WI38 (cell line): ENCODE results near the gene RYR3.

Source experiments
- H3K4me3 ChIP-seq: 2 replicates; pipeline ENCODE4 v1.5.1; 2011; ENCODE audit warnings: low read depth, mild to moderate bottlenecking, control low read depth, low read length
- TF ChIP-seq, protein P1 (sequence below): IDR thresholded peaks from 2 replicates; pipeline ENCODE4 v1.5.1; 2012; ENCODE audit warnings: low read depth, mild to moderate bottlenecking, control low read depth, low read length

RYR3 gene

DNA sequence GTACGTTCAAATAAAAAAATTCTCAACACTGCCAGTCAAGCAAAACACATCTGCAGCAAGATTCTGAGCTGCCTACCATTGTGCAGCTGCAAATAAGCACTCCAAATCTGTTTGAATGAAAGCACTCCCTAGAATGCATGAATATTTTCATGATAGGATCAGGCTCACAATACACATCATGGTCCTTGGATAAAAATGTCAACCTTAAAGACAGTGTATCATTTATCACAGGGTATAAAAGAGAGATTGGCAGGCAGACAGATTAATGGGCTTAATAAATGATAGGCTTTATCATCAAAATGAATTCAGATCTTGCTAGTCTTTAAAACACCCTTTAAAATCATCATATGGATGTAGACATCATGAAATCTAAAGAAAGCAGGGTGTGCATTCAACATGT lies 9.2 kb downstream of the RYR3 start:
- TF ChIP-seq, protein P1, sequence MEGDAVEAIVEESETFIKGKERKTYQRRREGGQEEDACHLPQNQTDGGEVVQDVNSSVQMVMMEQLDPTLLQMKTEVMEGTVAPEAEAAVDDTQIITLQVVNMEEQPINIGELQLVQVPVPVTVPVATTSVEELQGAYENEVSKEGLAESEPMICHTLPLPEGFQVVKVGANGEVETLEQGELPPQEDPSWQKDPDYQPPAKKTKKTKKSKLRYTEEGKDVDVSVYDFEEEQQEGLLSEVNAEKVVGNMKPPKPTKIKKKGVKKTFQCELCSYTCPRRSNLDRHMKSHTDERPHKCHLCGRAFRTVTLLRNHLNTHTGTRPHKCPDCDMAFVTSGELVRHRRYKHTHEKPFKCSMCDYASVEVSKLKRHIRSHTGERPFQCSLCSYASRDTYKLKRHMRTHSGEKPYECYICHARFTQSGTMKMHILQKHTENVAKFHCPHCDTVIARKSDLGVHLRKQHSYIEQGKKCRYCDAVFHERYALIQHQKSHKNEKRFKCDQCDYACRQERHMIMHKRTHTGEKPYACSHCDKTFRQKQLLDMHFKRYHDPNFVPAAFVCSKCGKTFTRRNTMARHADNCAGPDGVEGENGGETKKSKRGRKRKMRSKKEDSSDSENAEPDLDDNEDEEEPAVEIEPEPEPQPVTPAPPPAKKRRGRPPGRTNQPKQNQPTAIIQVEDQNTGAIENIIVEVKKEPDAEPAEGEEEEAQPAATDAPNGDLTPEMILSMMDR = no peak
- no peak overlapping the region for H3K4me3 ChIP-seq

DNA sequence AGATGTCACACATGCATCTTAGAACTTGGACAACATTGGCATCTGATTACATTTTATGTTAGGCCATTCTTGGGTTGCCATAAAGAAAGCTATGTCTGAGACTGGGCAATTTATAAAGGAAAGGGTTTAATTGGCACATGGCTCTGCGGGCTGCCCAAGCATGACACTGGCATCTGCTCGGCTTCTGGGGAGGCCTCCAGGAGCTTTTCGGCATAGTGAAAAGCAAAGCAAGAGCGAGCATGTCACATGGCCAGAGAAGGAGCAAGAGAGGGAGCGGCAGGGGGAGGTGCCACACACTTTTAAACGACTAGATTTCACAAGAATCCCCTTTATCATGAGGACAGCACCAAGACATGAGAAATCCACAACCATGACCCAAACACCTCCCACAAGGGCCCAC lies 11.3 kb downstream of the RYR3 start:
- TF ChIP-seq, protein P1 = no peak
- H3K4me3 ChIP-seq = no peak overlapping the region

DNA sequence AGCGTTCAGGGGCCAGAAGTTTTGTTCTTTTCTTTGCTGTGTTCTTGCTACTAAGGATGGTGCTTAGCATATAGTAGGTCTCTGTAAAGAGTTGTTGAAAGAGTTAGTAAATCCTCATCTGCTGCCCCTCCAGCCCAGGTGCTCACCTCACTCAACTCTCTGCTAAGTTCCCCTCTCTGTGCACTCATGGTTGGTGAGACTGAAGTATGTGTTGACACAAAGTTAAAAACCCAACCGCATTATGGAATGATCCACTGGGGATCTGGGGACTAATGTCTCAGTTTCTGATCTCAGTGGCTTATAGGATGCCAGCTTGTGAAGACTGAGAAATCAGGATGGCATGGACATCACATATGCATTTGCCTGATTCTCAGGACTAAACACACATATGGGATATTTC lies 13.8 kb downstream of the RYR3 start:
- H3K4me3 ChIP-seq = no peak overlapping the region
- TF ChIP-seq, protein P1 = no peak

DNA sequence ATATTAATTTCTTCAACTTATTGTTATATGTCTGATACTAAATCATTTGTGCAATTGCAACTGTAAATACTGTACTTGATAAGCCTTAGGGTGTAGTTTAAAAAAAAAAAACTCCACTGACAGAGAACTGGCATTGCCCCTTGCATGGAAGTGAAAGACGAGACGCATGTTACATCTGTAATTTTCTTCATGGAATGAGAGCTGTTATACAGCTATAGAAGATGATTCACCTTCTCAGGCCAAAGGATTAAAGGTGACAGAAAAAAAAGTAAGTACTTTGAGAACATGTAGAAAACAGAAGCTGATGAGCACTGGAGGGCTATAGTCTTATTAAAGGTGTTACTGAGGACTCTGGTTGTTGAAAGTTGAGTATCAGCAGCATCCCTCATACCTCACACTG lies 16.1 kb downstream of the RYR3 start:
- no peak overlapping the region for H3K4me3 ChIP-seq
- TF ChIP-seq, protein P1 = no peak

DNA sequence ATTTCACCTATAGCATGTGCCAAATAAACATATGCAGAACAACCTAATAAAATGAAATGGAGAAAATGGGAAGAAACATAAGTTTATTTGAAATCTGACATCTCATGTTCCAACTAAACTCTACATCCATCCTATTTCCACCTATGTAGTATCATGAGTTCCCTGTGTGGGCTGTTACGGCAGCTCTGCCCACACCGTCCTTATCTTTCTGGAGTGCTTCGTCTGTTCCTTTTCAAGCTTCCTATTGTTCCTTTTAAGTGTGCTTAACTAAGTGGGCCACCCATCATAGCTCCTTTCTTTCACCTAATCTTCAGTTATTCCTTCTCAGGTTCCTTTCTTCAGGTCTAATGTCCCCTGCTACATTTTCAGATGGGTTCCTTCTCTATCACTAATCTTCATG lies 17.3 kb downstream of the RYR3 start:
- no peak overlapping the region for H3K4me3 ChIP-seq
- TF ChIP-seq, protein P1 = no peak

DNA sequence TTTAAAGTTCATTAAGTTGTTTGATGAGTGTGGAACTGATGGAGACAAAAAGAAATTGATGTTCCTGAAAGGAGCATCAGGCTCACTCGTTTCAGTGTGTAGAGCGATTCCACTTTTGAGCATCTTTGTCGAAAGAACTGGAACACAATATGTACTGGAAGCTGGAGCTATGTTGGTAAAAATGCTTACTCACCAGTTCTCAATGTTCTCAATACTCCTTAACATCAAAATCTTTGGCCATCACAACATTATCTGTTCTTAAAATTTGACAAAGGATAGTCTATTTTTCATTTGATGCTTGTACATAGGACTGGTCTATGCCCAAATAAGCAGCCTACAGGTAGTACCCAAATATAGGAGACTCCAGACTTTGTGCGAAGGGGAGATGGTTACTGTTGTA lies 18.7 kb downstream of the RYR3 start:
- TF ChIP-seq, protein P1 = no peak
- H3K4me3 ChIP-seq = no peak overlapping the region

DNA sequence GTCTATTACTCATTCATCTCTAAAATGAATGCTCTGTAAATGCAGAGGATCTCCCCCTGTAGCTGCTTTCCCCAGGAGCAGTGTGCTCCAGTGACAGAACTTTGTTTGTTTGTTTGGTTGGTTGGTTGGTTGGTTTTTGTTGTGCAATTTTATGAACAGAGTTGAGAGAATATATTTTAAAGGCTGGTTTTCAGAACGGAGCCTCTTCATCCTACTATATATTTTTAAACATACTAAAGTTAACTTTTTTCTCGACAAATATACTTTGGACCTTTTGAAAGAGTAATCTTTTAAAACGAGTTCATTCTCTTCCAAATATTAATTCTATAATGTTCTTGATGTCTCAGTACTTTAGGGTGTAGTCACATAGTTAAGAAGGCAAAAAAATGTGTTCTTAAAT lies 20.2 kb downstream of the RYR3 start:
- no peak overlapping the region for H3K4me3 ChIP-seq
- TF ChIP-seq, protein P1 = no peak
